K562 (cell line): Measurements from ENCODE around the gene IQSEC3. TPM values are rescaled to one million over a fixed set of nuclear protein-coding genes. Genes with fewer than 3 reads are reported as not detected.

Experiments used
- COPS2 ChIP-seq: fragments of 450-650 bp; conservative IDR thresholded peaks from 2 replicates; pipeline ENCODE4 v1.6.1; 2016; ENCODE audit warnings: mild to moderate bottlenecking, moderate library complexity
- HNRNPLL ChIP-seq: fragments of 200-400 bp; formaldehyde crosslinking; IDR thresholded peaks from 2 replicates; pipeline ENCODE4 v1.6.1; 2017; ENCODE audit warnings: low read length, low read depth, mild to moderate bottlenecking; ENCODE audit not compliant: poor library complexity, severe bottlenecking
- KHSRP ChIP-seq: fragments of 450-650 bp; IDR thresholded peaks from 2 replicates; pipeline ENCODE4 v1.6.1; 2017
- MGA ChIP-seq: fragments of 450-650 bp; IDR thresholded peaks from 2 replicates; pipeline ENCODE4 v1.6.1; 2016; ENCODE audit warnings: mild to moderate bottlenecking, moderate library complexity
- NEUROD1 ChIP-seq: fragments of 150-350 bp; IDR thresholded peaks from 2 replicates; pipeline ENCODE4 v1.6.1; 2014; ENCODE audit warnings: borderline replicate concordance, low read length, low read depth; ENCODE audit not compliant: partially characterized antibody
- PTRF ChIP-seq: fragments of 450-650 bp; IDR thresholded peaks from 2 replicates; pipeline ENCODE4 v1.6.1; 2016; ENCODE audit warnings: mild to moderate bottlenecking, missing genetic modification characterization, missing compliant biosample characterization
- SAFB2 ChIP-seq: fragments of 200-400 bp; formaldehyde crosslinking; IDR thresholded peaks from 2 replicates; pipeline ENCODE4 v1.6.1; 2018; ENCODE audit warnings: borderline replicate concordance, low read length, low read depth, moderate library complexity; ENCODE audit not compliant: severe bottlenecking
- TAF7 ChIP-seq: fragments of 450-650 bp; IDR thresholded peaks from 2 replicates; pipeline ENCODE4 v1.6.1; 2016; ENCODE audit warnings: missing genetic modification characterization, missing compliant biosample characterization
- THRA ChIP-seq: fragments of 450-650 bp; IDR thresholded peaks from 2 replicates; pipeline ENCODE4 v1.6.1; 2017; ENCODE audit warnings: mild to moderate bottlenecking, moderate library complexity
- ZNF764 ChIP-seq: fragments of 250-450 bp; sonication (Bioruptor Pico); IDR thresholded peaks from 2 replicates; pipeline ENCODE4 v1.4.0; 2020; ENCODE audit warnings: low read depth, mild to moderate bottlenecking, moderate library complexity
- polyA plus RNA-seq, 8 experiments: library from polyadenylated mRNA; depleted of rRNA in 4 of 8; stranded (reverse) in 5 of 8; unstranded in 3 of 8; fragments of >200 nt; fragmentation: Nextera tagmentation in 2 of 8; fragmentation: Illumina TruSeq in 1 of 8; extraction: Ambion mirVana in 2 of 8; extraction: Trizol in 1 of 8; gene quantifications; 2 replicates each; pipeline versions ENCODE4 v1.2.1 to v1.2.3, GENCODE V29; 2011 to 2014; ENCODE audit warnings: inconsistent platforms in 1 of 8, missing spikeins in 1 of 8
- total RNA-seq, 7 experiments: library from RNA; depleted of rRNA in 6 of 7; stranded (reverse); fragments of >200 nt in 6 of 7; fragmentation: Illumina TruSeq in 2 of 7; extraction: Trizol in 2 of 7; gene quantifications; 2 replicates each; pipeline versions ENCODE4 v1.2.1 to v1.2.3, GENCODE V29; 2011 to 2021; ENCODE audit warnings: low replicate concordance in 1 of 7

The IQSEC3 gene
- total and polyA plus RNA-seq, 9 of the 15 experiments (the other 6 are each of a cell fraction or from before 2014, with no cell fraction given): under 0.01 to 0.25 (median 0.08) TPM; not detected in 3

DNA sequence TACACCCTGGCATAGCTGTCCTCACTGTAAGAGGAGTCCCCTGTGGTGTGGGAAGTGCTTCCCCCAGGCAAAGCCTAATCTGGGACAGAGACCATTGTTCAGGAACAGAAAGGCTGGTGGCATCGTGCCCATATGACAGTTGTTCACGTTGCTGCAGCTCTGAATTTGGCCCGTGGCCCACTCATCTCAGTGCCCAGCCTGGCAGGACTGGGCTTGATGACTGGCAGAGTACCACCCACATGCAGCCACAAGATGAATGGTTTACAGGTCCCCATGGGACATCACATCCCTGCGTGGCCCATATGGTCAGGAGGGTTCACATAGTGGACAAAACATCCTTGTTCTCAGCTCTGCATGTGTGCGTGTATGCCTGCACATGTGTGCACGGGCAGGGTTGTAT is 17.5 kb downstream of the IQSEC3 start (continued):
- no peak for TF ChIP-seq MGA
- no peak for TF ChIP-seq TAF7 (tag)
- no peak for TF ChIP-seq ZNF764 (CRISPR knock-in tag)
- no peak for TF ChIP-seq THRA
- TF ChIP-seq KHSRP: no peak
- TF ChIP-seq PTRF (tag): no peak
- TF ChIP-seq SAFB2: no peak
- TF ChIP-seq NEUROD1: no peak
- TF ChIP-seq COPS2: no peak
- no peak for TF ChIP-seq HNRNPLL
